GM18507 (cell line): ENCODE data around the gene CBX4.

ENCODE experiments used
- DNase-seq: peaks from one replicate; pipeline ENCODE4 v3.0.0; 2011; ENCODE audit warnings: low read depth; ENCODE audit not compliant: insufficient read length; ENCODE audit errors: extremely low spot score
- FAIRE-seq: peaks from 2 replicates; lab custom pipeline; 2011; peaks lifted over from hg19 to GRCh38; lab: Jason Lieb, UNC

The CBX4 gene

GRCh38 chr17:79818026-79818758, 21.0 kb downstream of the CBX4 start:
- FAIRE-seq (no peak), DNase-seq (no peak)

DNA sequence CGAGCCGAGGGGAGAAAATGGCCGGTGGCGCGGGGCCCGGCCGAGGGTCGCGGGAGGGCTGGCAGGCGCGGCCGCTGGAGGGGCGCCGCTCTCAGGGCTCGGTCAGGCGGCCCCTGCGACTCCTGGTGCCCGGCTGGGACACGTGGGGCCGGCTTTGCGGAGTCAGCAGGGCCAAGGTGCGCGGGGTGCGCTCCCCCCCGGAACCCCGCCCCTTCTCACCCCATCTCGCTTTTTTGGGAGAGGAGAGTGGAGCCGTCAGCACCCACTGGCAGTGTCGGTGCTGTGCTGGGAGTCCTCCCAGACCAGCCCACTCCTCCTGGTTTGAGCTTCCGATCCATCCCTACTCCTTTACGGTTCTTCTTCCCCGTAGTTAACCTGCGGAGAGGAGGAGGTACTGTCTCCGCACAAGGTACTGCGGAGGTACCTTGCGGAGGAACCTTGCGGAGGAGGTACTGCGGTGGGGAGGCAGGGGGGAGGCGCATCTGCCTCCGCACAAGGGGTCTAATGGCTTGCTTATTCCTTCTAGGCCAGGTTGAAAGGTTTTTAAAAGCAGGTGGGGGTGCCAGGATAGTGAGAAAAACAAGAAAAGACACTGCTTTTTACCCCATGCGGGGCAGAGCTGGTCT, 23.3 kb downstream of the CBX4 start:
- no peak for FAIRE-seq
- DNase-seq, result no peak

- FAIRE-seq (no peak), DNase-seq (no peak)
Measured at GRCh38 chr17:79814974-79815835, 24.0 kb downstream of the CBX4 start.

DNA sequence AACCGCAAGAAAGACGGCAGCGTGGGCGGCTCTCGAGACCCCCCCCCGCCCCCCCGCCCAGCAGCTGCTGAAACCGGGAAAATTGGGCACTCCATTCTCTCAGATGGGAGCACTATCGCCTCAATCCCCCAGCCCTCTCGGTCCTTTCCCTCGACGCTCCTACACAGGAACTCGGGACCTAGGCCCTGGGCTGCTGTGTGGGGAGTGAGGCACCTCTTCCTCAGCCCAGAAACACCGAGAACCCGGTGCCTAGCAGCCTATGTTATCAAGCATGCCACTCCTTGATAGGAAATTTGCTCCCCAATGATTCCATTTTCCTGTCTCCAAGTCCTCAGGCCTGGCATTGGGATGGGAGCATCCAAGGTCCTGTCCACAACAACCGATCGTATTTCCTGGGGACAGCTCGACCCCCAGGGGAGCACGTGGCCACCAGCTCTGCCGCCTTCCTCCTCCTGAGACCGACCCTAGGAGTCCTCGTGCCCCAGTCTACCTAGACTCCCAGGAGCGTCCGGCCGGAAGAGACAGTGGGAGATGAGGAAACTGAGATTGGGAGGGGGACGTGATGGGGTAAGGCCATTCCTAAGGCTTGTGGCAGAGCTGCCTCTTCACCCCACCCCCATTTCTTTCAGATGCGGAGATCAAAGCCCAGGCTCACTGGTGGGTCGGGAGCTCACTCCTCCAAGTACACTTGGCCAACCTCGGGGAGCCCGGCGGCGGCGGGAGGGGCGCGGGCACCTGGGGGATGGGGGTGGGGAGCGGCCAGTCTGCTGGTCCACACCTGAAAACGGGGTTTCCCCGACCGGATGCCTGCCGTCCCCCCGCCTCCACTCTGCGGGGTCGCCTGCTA, 24.9 kb downstream of the CBX4 start:
- DNase-seq (no peak), FAIRE-seq (no peak)

DNA sequence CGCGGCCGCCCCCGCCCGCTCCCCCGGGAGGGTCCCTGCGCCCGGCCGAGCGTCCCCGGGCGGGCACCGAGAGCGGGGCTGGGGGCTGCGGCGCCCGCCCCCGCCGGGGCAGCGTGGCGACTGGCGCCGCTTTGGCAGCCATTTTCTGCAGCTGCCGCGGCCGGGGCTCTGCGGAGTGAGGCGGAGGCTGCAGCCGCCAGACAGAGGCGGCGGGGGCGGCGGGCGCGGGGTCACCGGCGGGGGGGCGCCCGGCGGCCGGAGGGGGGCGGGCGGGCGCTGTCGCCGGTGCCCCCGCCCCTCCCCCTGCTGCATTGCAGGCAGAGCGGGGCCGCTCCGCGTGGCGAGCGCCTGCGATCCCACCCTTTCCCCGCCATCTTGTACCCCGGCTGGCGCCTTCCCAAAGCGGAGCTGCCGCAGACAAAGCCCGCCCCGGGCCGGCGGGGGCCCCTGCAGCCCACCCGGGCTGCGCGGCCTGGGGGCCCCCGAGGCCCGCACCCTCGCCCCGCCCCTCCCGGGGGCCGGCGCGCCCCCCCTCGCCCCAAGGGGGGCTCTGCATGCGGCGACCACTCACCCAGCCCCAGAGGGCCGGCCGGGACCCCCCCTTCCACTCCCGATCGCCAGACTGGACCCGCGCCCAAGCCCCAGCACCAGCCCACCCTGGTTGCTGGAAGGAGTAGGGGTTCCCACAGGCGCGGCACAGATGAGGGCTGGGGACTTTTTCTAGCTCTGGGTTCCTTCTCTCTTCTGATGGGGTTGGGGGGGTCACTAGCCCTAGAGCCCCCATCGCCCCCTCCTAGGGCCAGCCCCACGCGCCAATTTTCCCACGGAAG, 25.7 kb downstream of the CBX4 start:
- no peak for FAIRE-seq
- DNase-seq, result no peak

GRCh38 chr17:79812353-79813258, 26.6 kb downstream of the CBX4 start:
- FAIRE-seq (no peak), DNase-seq (no peak)

DNA sequence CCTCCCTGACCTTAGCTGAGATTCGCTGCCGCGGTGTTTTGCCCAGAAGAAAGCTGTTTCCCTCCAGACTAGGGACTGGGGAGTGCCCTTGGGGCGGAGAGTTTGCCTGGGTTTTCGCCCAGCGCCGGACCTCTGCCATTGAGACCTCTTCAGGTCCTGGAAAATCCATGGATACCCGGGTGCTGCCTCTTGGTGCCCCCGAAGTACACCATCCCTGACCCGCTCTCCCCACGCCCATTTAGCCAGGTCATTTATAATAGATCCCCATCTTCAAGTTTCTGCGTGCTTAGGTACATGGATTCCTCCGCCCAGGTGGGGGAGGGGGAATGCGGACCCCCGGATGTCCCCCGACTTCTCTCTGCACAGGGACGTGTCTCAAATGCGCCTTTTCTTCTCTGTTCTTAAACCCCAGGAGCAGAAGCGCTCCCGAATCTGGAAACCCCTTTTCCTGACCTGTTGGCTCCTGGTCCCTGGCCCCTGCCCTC, 27.3 kb downstream of the CBX4 start:
- DNase-seq, result no peak
- no peak for FAIRE-seq

DNA sequence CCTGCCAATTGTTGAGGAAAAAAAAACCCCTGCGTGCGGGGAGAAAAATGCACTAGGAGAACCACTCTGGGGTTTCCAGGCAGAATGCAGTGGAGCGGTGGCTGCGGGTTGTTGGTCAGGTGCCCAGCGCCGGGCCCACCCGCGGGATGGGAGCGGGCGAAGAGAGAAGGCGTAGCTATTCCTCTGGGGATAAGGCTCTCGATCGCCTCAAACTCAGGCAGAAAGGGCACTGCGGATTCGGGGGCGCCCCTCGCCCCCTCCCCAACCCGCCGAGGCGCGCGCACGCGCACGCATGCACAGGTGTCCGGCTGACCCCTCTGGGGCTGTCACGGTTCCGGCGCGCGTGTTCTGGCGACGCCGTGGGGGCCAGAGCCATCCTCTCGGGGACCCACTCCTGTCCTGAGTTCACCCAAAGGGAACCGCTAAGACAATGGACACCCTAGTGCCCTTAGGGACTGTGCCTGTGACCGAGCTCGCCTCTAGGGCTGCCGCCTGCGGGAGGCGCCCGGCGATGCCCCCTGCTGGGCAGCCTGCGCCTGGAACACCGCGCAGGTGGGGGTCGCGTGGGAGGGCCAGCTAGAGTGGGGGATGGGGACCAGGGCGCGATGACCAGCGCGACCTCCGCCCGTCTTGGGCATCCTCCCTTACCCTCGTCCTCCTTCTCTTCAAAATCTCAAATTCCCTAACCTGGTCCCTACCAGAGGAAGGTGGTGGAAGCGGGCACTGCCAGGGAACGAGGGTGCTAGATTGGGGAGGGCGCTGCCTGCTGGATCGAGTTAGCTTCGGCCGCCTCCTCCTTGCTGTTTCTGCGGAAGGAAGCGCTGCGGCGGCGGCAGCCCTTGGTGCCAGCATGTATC, 28.0 kb downstream of the CBX4 start:
- DNase-seq (no peak), FAIRE-seq (no peak)

DNA sequence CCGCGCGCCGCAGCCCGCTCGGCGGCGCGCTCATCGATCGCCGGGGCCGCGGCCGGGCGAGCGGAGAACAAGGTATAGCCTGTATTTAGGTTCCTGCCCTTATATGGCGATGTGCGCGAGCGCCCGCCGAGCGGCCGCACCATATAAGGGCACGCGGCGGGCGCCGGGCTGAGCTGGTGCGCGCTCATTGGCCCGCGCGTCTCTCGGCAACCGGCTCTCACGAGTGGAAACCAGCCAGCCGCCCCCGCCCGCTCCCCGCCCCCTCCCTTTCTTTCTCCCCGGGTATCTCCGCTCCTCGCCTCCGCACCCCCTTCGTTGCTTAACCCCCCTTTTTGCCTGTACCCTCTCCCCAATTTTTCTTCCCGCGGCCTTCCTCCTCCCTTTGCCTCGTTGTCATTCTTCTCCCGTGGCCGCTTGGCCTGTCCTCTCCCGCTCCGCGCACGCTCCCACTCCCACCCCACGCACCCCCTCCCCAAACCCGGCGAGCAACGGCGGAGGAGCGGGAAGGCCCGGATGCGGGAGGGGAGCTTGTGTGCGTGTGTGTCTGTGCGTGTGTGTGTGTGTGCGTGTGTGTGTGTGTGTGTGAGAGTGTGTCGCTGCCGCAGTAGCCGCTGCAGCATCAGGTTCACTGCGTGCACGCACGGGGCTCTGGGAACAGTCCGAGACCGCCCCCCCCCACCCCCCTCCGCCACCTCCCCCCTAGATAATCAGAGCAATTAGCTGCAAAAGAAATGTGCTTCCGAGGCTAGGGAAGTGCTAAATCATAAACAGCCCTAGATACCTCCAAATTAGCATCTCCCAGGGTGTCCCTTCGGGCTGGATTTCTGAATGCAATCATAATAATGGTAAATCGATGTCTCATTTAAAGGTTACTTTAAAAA, 28.9 kb downstream of the CBX4 start:
- peak; percentile 78 for FAIRE-seq

DNA sequence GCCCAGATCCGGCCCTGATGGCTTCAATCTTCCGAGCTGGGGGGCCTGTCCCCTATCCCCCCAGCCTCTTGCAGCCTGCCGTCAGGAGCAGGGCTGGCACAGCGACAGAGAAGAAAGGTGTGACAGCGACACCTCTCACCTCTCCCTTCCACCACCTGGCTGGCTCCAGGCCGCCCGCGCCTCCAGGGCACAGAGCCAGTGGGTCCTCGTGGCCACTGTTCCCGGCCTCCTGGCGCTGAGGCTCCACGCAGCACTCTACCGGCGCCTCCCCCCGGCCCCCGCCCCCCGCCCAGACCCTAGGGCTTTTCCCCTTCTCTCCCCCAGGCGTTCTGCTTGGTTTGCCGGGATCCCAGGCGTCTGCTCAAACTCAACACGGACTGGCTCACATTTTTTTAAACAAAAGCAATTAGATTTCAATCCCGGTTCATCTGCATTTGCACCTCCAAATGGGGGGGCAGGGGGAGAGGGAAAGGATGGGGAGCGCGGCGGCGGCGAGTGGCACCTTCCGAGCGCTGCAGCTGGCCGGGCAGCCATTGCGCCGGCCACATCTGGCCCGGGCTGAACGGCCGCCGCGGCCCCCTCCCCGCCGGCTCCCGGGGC, 29.6 kb downstream of the CBX4 start:
- DNase-seq (no peak), FAIRE-seq (no peak)

More for the DNA sequence above, 28.9 kb downstream of the CBX4 start:
- DNase-seq, result peak; percentile 78

DNA sequence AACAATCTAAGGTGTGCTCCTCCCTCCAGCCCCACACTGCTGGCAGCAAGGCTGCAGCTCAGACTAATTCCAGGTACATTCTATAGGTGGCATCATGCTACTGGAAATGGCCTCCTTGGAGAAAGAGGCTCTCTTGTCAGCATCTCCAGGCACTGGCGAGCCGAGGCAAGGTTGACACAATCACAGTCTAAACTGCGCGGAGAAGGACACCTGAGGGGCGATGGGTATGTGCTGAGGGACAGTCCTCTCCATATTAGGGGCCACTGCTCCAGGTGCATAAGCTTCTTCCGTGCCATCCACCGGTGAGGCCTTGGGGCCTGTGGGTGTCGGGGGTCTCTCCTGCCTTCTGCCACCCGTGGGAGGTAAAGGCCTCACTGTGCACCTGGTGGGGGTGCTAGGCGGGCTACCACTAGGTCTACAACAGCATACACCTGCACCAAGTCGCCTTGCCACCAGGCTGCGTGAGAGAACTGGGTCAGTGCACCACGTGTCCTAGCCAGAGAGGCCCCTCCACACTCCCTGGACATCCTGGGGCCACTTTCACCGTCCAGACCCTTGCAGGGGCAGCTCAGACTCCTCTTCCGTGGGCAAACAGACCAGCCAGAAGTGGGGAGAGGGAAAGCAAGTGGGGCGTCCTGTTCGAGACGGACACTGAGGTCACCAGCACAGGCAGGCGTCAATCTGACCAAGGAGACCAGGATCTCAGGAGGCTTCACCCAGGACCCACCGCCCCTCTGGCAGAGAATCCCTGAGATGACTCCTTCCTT, 30.3 kb downstream of the CBX4 start:
- no peak for DNase-seq
- no peak for FAIRE-seq

- FAIRE-seq (no peak), DNase-seq (no peak)
Measured at GRCh38 chr17:79806863-79807720, 32.1 kb downstream of the CBX4 start.

DNA sequence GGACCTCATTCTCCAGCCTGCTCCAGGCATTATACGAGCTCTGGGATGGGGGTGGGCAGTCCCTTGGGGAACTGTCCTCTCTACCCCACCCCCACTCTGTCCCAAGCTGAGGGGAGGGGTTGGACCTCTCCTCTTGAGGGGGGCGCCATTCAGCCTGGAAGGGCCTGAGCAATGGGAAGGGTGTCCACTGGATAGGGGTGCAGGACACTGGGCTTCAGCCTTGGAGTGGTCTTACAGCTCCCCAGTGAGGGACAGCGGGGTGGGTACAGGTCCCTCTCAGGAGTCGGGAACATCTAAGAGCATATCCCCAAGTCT, 32.8 kb downstream of the CBX4 start:
- no peak for FAIRE-seq
- no peak for DNase-seq
